GM12875 (cell line): ENCODE measurements around the gene MTNR1A.

Source experiments
- H3K4me3 ChIP-seq: one replicate; pipeline ENCODE4 v1.5.1; 2011; ENCODE audit warnings: low read depth, low read length, control low read depth
- CTCF ChIP-seq: IDR thresholded peaks from 2 replicates; pipeline ENCODE4 v1.5.1; 2011; ENCODE audit warnings: low read depth, mild to moderate bottlenecking, control low read depth, inconsistent platforms, low read length, moderate library complexity, borderline replicate concordance; ENCODE audit not compliant: insufficient read depth

Gene MTNR1A

GRCh38 chr4:186586205-186586604, 30.8 kb upstream of the MTNR1A start:
- H3K4me3 ChIP-seq: no peak overlapping the region

GRCh38 chr4:186584912-186585311, 29.5 kb upstream of the MTNR1A start:
- TF ChIP-seq CTCF: no peak

More at GRCh38 chr4:186586205-186586604, 30.8 kb upstream of the MTNR1A start:
- no peak for TF ChIP-seq CTCF

GRCh38 chr4:186581421-186581820, 26.1 kb upstream of the MTNR1A start:
- TF ChIP-seq CTCF: no peak
- no peak overlapping the region for H3K4me3 ChIP-seq

More at GRCh38 chr4:186584912-186585311, 29.5 kb upstream of the MTNR1A start:
- no peak overlapping the region for H3K4me3 ChIP-seq

- TF ChIP-seq CTCF: no peak
- no peak overlapping the region for H3K4me3 ChIP-seq
Observed at GRCh38 chr4:186580669-186581068, 25.3 kb upstream of the MTNR1A start.

GRCh38 chr4:186570193-186570996, 15.0 kb upstream of the MTNR1A start:
- no peak for TF ChIP-seq CTCF
- no peak overlapping the region for H3K4me3 ChIP-seq

GRCh38 chr4:186569533-186570192, 14.3 kb upstream of the MTNR1A start:
- TF ChIP-seq CTCF: no peak
- no peak overlapping the region for H3K4me3 ChIP-seq

GRCh38 chr4:186566068-186566467, 10.7 kb upstream of the MTNR1A start:
- no peak for TF ChIP-seq CTCF
- no peak overlapping the region for H3K4me3 ChIP-seq
